Pulmonary artery endothelial cell (primary cell): ENCODE measurements around the gene KIAA1217. TPM values are rescaled to one million over a fixed set of nuclear protein-coding genes. Genes with fewer than 3 reads are reported as not detected.

Source experiments
- DNase-seq: peaks from one replicate; pipeline ENCODE4 v3.0.0-alpha.2; 2011; ENCODE audit warnings: low read depth, low spot score
- total RNA-seq: library from RNA; depleted of rRNA; stranded (reverse); fragments of >200 nt; gene quantifications from 2 replicates; pipeline ENCODE4 v1.2.3, GENCODE V29; 2014

Gene KIAA1217
- total RNA-seq, 1 donor from 2014 or later: 1.5 TPM

DNA sequence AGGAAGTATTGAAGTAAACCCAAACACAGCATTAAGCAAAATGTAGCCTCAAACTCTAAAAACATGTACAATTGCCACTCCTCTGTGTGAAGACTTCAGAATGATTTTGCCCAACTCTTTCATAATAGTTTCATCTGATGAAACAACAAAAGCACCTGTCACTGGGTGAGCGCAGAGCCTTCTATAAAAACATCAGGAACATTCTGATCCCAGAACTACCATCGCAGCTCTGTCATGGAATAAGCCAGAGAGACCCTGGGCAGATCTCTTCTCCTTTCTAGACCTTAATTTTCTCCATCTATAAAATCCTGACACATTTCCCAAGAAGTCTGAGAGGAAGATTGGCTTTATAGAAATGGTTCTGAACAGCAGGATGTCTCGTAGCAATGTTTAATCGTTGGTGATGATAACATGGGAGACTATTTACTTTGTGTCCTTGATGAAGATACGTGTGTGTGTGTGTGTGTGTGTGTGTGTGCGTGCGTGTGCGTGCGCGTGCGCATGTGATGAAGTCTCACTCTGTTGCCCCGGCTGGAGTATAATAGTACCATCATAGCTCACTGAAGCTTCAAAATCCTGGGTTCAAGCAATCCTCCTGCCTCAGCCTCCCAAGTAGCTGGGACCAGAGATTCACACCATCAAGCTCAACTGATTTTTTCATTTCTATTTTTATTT lies 198.0 kb downstream of the KIAA1217 start:
- no peak for DNase-seq

GRCh38 chr10:24407928-24408327 lies 199.0 kb downstream of the KIAA1217 start:
- no peak for DNase-seq

- no peak for DNase-seq
Measured at GRCh38 chr10:24408365-24408764, 199.4 kb downstream of the KIAA1217 start.

DNA sequence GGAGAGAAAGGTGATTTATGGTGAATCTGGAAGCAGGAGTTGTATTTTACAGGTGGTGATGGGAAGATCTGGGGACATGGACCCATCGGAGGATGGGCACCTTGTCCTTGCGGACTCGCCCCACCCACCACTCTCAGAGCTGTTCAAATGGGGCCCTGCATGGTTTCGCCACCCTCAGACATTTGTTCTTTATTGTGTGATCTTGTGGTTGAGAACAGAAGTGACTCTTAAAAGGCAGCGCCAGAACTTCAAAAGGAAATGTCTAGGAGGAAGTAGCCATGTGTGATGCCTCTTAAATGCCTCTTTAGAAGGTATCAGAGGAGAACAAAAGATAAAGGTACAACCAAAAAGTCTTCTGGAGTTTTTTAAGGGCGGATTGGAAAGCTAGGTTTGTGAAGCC lies 205.7 kb downstream of the KIAA1217 start:
- no peak for DNase-seq

GRCh38 chr10:24415455-24416125 lies 206.7 kb downstream of the KIAA1217 start:
- DNase-seq: no peak

- no peak for DNase-seq
Measured at GRCh38 chr10:24416248-24416647, 207.3 kb downstream of the KIAA1217 start.

DNA sequence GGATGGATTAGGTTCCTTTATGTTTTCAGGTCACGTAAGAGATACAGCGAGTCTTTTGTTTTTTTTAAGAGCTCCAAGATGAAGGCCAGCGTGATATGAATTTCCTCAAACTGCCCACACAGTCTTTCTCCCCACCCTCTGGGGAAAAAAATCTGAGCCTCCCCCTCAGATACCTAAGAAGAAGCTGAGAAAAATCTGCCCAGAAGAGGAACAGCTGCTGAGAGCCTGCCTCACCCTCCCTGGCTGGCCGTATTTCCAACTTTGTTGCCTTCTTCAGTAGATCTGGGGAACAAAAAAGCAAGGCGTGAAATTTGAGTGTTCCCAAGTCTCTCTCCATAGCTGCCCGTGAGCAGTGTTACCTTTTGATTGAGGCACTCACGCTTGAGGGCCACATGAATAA lies 208.1 kb downstream of the KIAA1217 start:
- DNase-seq: no peak

- no peak for DNase-seq
Measured at GRCh38 chr10:24418532-24418931, 209.6 kb downstream of the KIAA1217 start.

GRCh38 chr10:24419066-24419465 lies 210.1 kb downstream of the KIAA1217 start:
- no peak for DNase-seq

DNA sequence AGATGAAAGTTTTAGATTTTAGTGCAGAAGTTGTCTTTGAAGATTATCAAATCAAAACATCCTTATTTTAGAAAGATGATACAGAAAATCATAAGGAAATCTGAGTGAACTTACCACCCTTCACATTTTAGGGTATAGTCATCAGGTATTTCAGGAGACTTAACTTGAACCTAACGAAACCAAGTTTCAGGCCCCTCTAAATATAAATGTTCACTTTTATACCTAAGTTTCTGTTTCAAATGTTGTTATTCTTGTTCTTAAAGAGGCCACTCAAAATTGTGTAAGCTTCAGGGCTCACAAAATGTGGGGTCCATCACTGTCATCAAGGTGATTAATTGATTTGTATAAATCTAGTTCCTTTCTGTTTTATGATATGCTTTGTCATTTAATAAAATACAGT lies 216.2 kb downstream of the KIAA1217 start:
- no peak for DNase-seq

DNA sequence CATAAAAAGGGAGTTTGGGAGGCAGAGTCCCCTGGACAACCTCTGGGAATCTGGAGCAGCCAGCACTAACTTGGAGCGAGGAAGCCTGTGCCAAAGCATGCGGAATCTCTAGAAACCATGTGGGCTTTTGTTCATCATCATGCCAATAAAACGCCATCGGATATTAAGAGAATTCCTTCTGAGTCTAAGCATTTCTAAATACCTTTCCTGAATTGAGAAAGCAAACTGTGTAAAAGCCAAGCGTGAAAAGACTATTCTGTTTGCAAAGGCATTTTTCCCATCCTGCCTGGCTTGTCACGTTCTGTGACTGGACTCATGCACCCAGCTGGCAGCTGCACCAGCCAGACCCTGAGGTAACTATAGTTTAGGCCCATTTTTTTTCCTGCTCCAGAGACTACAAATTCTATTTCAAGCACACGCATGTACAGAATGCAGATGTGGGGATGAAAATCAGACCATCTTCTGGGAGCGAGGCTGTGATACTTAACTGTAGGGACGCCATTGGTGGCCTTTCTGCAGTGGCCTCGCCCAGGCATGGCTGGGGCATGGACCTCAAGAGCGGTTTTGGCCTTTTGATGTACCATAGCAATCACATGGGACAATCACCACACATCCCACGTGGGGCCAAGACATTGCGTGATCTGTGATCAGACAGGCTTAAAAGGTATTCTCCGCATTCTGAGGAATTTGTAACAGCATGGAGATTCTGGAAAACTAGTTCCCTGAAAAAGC lies 218.9 kb downstream of the KIAA1217 start:
- no peak for DNase-seq

- DNase-seq: no peak
Measured at GRCh38 chr10:24428410-24428782, 219.5 kb downstream of the KIAA1217 start.

GRCh38 chr10:24430591-24430990 lies 221.7 kb downstream of the KIAA1217 start:
- no peak for DNase-seq

GRCh38 chr10:24432478-24433416 lies 223.8 kb downstream of the KIAA1217 start:
- no peak for DNase-seq

DNA sequence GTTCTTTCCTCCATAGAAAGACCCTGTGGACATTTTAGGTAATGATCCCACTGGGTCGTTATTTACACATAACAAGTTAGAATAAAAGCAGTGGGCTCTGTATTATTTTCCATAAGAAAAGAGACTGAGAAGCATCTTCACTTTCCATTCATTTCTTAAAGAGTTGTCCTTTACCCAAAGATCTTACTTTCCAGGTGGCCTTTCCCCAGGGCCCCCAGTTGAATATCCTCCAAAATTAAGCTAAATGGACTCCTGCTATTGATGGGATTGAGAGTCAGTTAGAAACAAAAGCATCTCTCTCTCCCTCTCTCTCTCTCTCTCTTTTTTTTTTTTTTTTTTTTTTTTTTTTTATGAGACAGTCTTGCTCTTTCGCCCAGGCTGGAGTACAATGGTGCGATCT lies 224.8 kb downstream of the KIAA1217 start:
- DNase-seq: no peak

- DNase-seq: no peak
Measured at GRCh38 chr10:24434961-24435360, 226.0 kb downstream of the KIAA1217 start.

DNA sequence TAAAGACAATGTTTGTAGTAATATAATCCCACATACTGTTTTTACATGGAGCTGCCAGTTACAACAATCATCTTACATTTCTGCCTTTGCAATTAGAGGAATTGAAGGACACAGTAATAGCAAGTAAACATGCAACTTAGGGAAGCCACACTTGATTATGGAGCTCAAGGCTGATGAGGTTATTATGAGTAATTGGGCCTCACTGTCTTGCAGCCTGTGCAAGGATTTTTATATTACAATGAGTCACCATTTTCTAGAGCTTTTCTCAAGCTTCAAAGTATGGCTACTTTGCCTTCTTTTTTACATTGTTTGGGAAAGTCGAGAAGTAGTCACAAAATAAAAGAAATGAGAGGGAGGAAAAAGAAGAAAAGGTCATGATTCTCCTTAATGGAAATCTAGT lies 226.4 kb downstream of the KIAA1217 start:
- DNase-seq: no peak

DNA sequence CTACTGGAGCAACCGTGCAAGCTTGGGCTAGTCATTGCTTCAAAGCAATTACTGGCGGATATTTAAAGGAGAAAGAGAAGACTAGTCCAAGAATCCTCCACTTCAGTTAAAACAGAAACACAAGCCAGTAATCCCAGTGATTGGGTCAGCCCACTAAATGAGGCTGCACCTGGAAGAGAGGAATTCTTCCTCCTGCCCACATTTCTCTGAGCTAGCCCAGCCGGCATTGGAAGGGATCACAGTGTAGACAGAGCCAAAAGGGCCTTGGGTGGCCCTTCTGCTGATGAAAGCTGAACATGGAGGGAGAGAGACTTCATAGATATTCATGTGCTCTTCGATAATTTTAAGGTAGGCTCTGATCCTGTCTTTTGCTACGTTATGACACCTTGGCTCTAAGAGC lies 228.4 kb downstream of the KIAA1217 start:
- DNase-seq: no peak

DNA sequence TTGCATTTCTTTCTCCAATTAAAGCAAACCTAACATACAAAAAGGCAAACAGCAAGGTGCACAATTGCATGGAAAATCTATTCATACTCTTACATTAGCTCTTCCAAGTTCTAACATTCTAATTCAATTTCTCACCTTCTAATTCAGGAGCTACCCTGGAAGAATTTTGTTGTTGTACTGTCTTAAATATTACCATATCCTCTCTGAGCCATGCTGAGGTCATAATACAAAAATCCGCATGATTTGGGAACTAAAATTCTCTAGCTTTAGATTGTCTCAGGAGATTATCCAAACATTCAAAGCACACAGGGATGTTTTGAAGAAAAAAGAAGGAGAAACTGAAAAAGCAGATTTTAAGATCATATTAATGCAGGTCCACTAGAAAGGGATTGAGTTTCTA lies 229.9 kb downstream of the KIAA1217 start:
- no peak for DNase-seq

DNA sequence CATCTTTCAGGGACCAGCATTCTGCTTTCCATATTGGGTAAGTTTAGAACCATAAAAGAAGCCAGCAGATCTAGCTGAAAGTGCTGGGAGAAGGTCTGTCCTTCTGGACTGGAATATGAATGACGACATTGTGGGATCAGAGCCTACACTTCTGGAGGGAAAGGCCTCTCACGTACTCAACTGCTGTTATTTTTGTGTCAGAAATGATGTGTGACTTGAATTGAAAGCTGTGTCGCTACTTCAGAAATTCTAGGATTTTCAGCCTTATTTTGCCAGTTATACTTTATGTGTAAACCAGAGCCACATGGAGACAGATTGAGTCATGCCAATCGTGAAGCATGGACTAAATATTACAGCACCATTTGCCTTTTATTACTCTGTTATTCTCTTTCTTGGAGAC lies 231.0 kb downstream of the KIAA1217 start:
- no peak for DNase-seq
